Kidney capillary endothelial cell (primary cell): ENCODE results near the gene FAM131C.
"Not testable (repeated sequence)": the region's sequence is repeated elsewhere in the genome, so short reads cannot be mapped to it uniquely, and the experiment has no call there.

ENCODE experiments used
- DNase-seq: peaks from one replicate; pipeline ENCODE4 v3.0.0-alpha.2; 2018; ENCODE audit warnings: low spot score

Gene FAM131C

DNA sequence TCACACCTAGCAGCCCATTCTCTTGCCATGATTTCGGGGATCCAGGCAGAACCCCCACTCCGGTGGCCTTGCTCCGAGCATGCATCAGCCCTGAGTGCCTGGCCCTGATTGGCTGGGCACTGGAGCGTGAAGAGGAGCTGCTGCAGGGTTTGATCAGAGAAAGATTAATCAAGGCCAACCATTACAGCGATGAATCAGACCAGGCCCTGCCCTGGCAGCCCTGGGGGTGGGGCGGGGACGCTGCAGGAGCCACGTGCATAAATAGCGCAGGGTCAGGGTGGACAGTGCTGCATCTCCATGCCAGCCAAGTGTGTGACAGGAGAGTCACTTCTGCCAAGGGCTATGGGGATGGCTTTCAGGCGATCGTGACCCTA, 3.4 kb upstream of the FAM131C start:
- DNase-seq: no peak

GRCh38 chr1:16076031-16076864, 2.8 kb upstream of the FAM131C start:
- DNase-seq: peak; percentile 89

DNA sequence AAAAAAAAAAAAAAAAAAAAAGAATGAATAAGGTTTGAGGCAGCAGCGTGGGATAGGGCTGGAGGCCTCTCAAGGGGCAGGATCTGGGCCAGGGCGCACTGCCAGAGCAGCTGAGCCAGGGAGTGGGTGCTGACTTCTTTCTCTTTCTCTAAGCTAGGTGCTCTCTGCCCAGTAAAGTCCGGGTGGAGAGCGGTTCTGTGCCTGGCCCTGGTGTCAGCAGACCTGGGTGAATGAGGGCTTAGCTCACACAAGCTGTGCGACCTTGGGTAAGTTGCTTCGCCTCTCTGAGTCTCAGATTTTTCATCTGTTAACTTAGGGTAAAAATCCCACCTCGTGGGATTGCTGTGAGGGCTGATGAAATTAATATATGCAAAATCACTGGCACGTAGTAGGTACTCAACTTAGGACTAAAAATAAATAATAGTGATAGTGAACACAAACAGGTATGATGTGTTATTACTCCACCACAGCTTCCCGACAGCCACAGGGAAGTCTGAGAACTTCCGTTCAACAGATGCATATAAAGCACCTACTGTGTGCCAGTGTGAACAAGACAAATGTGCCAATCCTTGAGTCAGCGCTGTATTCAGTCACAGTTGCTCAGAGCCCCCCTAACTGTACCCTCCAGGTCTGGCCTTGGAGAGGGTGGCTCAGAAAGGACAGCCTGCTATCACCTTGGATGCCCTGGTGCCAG, 2.0 kb upstream of the FAM131C start:
- no peak for DNase-seq

- no peak for DNase-seq
Measured at GRCh38 chr1:16074217-16074616, 766 bp upstream of the FAM131C start.

DNA sequence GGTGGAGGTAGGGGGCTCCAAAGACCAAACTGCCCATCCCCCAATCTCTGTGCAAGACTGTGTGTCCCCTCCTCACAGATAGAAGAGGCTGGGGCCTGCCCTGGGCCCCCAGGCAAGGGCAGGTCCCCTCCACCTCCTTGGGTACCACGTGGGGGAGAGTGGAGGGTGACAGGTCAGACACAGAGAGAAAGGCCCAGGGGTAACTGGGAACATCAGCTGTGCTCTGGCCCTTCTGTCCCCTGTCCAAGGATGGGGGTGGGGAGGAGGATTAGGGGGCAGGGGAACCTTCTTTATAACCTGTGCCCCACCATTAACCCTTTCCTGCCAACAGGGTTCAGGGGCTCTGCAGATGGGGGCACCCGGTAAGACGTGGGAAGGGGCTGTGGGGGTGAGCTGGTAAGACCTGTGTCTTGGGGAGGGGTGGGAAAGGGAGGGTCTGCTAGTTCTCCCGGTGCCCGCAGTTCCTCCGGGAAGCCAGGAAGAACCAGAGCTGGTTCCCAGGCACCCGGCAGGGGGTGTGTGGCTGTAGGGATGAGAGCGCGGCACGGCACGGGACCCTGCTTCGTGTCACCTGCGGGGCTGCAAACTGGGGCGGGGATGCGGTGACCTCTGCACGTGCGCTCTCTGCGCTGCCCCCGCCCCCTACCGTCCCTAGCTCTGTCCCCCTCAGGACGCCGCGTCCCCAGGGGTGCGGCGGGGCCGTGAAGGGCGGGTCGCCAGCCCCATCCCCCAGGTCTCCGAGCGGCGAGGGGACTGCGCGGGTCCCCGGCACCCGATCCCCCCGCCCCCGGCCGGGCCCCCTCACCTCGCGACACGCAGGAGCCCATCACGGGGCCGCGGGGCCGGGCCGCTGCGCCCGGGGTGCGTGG, 601 bp downstream of the FAM131C start:
- DNase-seq: no peak

DNA sequence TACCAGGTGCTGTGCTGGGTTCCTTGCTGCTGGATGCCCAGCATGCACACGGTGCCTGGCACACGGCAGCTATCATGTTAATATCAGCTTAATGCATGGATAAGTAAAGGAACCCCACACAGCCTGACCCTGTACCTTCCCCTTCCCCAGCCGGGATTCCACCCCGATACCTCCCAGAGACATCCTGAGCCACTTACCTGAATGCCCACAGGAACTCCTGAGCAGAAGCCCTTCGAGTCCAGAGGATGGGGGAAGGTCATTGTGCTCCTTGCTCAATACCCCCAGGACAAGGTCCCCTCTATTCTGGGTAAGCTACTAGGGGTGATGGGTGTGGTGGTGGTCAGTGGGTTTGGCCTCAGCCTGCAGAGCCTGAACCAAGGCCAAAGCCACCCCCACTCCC, 1.4 kb downstream of the FAM131C start:
- DNase-seq: no peak

- no peak for DNase-seq
Measured at GRCh38 chr1:16071614-16072013, 1.8 kb downstream of the FAM131C start.

DNA sequence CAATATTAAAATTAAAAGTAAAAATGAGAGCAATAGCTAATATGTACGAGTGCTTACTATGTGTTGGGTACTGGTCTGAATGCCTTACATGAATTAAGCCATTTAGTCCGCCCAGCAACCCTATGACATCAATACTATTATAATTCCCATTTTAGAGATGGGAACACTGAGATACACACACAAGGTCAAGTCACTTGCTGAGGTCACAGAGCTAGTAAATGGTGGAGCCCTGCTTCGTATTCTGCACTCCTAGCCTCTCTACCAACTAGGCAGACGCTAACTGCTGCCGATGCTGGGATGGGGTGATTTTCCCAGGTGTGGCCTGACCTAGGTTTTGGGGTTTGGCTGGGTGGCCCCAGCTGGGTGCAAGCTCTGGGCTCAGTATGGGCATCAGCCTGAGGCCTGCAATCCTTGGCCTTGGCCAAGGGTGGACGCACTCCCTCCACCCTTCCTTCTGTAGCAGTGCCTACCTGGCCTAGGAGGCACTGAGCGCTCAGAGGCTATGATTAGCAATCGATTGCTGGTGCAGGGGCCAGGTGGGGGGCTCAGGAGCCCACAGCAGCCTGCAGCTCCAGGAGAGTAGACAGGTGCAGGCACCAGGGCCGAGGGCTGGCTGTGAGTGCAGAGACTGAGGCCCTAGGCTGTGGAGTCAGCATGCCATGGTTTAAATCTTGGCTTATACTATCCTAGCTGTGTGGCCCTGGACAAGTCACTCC, 2.7 kb downstream of the FAM131C start:
- DNase-seq: no peak

- DNase-seq: no peak
Measured at GRCh38 chr1:16068356-16069270, 4.8 kb downstream of the FAM131C start.

DNA sequence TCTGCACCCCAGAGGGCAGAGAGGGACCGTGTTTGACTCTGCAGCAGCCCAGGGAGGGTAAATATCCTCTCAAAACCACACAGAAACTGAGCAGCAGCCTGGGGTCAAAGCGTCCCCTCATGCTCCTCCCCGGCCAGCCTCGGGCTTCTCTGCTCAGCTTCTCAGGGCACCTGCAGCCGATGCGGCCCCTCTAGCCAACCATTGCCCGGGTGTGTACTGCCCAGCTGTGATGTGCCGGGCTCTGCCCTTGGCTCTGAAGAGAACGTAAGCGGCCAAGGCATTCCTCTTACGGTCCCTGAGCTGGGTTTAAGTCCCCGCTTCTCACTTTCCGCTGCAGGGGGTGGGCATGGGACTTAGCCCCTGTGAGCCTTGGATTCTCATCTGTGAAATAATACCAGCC, 5.5 kb downstream of the FAM131C start:
- no peak for DNase-seq

DNA sequence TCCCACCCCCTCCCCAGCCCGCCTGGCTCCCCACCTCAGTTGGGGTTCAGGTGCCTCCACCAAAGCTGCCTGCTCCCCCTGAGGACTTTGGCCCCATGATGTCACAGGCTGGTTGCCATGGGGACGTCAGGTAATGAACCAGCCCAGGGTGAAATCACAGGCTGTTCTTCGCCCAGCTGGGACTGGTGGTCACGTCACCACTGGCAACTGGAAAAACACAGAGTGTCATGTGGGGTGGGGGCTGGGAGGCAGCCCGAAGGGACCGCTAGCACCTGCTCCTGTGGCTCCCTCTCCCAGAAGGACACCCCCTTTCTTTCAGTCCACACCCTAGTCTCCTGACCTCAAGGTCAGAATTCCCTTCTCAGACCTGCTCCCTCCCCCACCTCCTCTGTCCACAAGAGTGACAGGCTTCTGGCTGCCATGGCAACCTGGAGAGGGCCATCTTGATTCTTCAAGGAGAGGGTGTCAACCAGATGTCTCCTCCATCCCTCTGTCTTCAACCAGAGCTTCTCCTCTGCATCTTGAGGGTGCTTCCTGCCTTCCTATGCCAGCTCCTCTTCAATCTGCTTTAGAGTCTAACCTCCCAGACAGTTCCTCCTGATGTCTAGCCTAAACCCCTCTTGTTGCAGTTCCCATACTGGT, 6.2 kb downstream of the FAM131C start:
- no peak for DNase-seq

DNA sequence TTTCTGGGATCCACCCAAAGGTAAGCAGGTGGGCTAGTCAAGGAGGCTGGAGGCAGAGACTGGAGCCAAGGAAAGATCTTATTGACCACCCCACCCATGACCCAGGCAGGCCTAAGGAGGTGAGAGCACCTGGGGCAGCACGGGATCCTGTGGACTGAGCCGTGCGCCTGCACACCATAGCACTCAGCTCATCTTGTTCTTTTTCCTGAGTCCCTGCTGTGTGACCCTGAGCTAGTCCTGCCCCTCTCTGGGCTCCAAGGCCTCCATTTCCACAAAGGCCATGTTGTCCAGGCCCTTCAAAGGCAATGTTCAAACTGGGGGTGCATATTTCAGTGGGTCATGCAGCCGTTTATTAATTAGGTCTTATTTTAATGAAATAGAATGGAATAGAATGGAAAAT, 7.2 kb downstream of the FAM131C start:
- no peak for DNase-seq

DNA sequence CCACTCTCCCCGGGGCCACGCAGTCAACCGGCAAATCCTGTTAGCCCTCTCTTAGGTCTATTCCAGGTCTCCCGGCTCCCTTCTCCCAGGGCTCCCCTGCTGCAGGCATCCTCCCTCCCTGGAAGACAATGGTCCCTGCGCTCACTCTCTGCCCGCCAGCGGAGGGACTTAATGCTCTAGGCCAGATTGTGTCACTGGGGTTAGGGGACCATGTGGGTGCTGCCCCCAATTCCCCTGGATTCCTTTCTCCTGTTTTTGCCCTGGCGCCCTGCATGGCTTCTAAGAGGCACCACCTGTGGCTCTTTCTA, 8.2 kb downstream of the FAM131C start:
- no peak for DNase-seq

DNA sequence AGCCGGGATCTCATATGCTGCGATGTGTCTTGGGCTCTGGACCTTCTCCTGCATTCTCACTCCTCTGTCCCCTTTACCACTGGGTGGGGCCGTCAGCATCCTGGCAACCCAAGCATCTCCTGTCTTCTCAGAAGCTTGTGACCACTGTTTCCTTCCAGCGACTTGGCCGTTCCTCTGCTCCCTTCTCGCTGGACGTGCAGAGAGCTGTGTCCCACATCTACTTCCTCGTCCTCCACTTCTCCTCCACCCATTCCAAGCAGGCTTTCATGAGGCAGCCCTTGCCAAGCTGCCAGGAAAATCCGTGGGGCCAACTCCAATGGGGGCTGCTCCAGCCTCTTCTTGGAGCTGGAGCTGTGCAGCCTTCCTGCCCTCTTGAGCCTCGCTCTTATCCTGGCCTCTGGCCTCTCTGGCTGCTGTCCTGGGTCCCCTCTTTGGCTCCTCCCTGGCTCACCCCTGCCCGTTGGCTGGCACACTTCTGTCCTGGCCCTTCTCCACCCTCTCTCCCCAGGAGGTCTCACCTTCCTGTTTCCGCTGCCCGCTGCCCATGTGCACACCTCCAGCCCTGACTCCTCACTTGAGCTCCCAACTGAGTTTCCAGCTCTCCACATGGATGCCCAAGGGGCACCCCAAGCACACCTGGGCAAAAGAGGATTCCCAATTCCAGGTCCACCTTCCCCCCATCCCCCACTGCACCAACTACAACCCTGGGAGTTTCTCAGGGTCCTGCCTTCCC, 8.7 kb downstream of the FAM131C start:
- no peak for DNase-seq

GRCh38 chr1:16063921-16064320, 9.5 kb downstream of the FAM131C start:
- no peak for DNase-seq

DNA sequence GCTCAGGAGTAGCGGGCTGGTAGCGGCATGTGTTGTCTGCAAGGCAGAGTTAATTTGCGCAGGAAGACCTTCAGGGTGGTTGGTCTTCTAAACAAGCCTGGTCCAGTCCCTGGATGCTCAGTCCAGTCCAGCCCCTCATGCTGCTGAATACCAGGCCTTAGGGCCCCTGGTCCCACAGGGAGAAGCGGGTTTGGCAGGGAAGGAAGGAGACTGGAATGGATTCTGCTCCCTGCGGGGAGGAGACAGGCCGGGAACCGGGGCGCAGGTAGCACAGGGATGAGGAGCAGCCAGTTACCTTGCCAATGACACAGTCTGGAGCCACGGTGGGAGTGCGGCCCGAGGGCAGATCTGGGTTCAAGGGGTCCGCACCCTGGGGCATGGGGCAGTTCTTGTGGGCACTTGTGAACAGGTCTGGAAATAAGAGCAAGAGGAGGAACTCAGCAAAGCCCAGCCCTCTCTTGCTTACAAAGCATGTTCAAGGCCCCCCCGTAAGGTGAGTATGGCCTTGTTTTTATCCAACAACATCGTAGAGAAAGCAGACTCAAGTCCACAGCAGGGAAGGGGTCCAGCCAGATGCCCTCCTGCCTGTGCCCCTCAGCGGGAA, 10.1 kb downstream of the FAM131C start:
- DNase-seq: no peak

- DNase-seq: not testable (repeated sequence)
Measured at GRCh38 chr1:16062687-16063075, 10.8 kb downstream of the FAM131C start.

DNA sequence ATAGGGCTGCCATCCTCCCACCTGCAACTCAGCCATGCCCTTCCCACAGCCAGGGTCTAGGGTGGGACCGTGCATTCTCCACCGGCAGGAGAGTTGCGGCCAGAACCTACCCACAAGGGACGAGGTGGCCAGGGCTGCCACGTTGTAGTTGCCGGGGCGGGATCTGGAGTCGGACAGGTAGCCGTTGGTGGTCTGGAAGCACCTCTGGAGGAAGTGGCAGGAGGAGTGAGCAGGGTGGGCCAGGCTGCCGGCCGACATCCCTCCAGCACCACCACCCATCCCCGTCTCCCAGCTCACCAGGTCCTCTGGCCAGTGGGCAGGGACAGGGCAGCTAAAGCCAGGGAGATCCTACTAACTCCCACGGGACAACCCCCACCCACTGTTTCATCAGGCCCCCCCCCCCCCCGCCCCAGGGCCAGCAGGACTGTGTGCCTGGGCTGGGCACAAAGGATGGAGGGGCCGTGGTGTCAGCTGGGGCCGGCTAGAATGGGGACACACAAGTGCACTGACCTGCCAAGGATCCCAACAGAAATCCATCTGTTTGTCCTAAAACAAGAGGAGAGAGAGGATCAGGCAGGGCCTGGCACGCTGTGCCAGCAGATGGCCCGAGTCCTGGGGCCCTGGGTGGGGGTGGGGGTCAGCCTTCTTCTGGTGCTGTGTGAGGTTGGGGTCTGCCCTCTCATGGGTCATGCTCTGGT, 11.3 kb downstream of the FAM131C start:
- DNase-seq: not testable (repeated sequence)

DNA sequence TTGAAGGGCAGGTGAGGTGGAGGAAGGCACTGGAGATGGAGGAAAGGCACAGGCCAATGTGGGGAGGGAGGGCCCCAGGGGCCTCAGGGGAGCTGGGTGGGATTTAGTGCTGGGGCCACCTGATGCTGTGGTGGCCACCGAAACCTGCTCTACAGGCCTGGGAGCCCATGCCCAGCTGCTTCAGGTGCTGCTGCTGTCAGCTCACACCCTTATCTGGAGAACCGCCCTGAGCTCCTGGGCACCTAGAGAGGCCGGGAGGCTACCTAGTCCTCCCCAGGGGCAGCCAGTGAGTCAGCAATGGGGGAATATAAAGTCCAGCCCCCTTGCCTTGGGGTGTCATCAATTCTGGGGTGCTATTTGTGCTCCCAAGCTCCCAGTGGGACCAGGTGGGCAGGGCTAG, 12.2 kb downstream of the FAM131C start:
- no peak for DNase-seq
